ENCODE measurements around the gene KCNQ1OT1.

GRCh38 chr11:2686360-2687222 lies 13.2 kb downstream of the KCNQ1OT1 start:
- TF ChIP-seq CTCF (conservative IDR thresholded peaks at IDR 0.05; ENCODE audit: low read depth, low read length) (no peak), RFX5 (IDR thresholded peaks at IDR 0.05; ENCODE audit: low read depth, low read length) (no peak), POLR2A (IDR thresholded peaks at IDR 0.05; ENCODE audit: low read depth, low read length) (no peak), MAFK (IDR thresholded peaks at IDR 0.05; ENCODE audit: low read depth, low read length) (no peak), CEBPB (IDR thresholded peaks at IDR 0.05; ENCODE audit: low read depth, low read length) (no peak), SMC3 (IDR thresholded peaks at IDR 0.05; ENCODE audit: low read depth, low read length) (no peak), MAZ (IDR thresholded peaks at IDR 0.05; ENCODE audit: borderline replicate concordance, low read depth, low read length) (no peak), BHLHE40 (IDR thresholded peaks at IDR 0.05; ENCODE audit: low read depth, low read length) (no peak), FOS (IDR thresholded peaks at IDR 0.05; ENCODE audit: low read depth, low read length) (no peak)
- TF ChIP-seq, protein P1, sequence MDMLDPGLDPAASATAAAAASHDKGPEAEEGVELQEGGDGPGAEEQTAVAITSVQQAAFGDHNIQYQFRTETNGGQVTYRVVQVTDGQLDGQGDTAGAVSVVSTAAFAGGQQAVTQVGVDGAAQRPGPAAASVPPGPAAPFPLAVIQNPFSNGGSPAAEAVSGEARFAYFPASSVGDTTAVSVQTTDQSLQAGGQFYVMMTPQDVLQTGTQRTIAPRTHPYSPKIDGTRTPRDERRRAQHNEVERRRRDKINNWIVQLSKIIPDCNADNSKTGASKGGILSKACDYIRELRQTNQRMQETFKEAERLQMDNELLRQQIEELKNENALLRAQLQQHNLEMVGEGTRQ (IDR thresholded peaks at IDR 0.05; ENCODE audit: low read depth, low read length) = no peak
